IMR-90 (cell line): ENCODE results near the gene FBN1. TPM values are rescaled to one million over a fixed set of nuclear protein-coding genes. Genes with fewer than 3 reads are reported as not detected.

Source experiments
- ATAC-seq: fragments of 200-7000 bp; cut with Tn5 transposase; 2 replicates; pipeline ENCODE4 v1.9.1; 2020; ENCODE audit warnings: low read depth, mild to moderate bottlenecking, moderate library complexity
- BruUV-seq: library from RNA; stranded (reverse); fragments of 400-500 nt; replicated peaks from 2 replicates; lab custom pipeline; 2021; lab: Mats Ljungman, UMichigan
- CTCF ChIA-PET: fragments of 300-600 bp; formaldehyde crosslinking; extraction: SDS; loops from one replicate; lab custom pipeline; 2021; ENCODE audit warnings: antibody characterized with exemption; lab: Yijun Ruan, JAX
- POLR2A ChIA-PET: fragments of 300-600 bp; sonication (Branson Sonifier 250); formaldehyde crosslinking; loops from one replicate; lab custom pipeline; 2022; ENCODE audit warnings: antibody characterized with exemption; ENCODE audit not compliant: unreplicated experiment; lab: Charles Lee
- DNase-seq: peaks from one replicate; pipeline ENCODE4 v3.0.0; 2013
- H2AFZ ChIP-seq: replicated peaks from 2 replicates; pipeline ENCODE3; 2013; ENCODE audit warnings: low read length, mild to moderate bottlenecking; ENCODE audit not compliant: poor library complexity
- H2AK5ac ChIP-seq: 2 replicates; pipeline ENCODE4 v1.6.1; 2013; ENCODE audit warnings: low read depth, low read length, inconsistent platforms
- H2AK9ac ChIP-seq: replicated peaks from 2 replicates; pipeline ENCODE3; 2013; ENCODE audit warnings: mild to moderate bottlenecking, low read depth, low read length, moderate library complexity; ENCODE audit not compliant: poor library complexity
- H2BK120ac ChIP-seq: 2 replicates; pipeline ENCODE4 v1.6.1; 2013; ENCODE audit warnings: low read depth, low read length, inconsistent platforms
- H2BK15ac ChIP-seq: 3 replicates; pipeline ENCODE4 v1.6.1; 2013; ENCODE audit warnings: low read depth, low read length, inconsistent platforms
- H2BK20ac ChIP-seq: 2 replicates; pipeline ENCODE4 v1.6.1; 2013; ENCODE audit warnings: low read depth, mild to moderate bottlenecking, inconsistent platforms, low read length, moderate library complexity
- H2BK5ac ChIP-seq: 2 replicates; pipeline ENCODE4 v1.6.1; 2013; ENCODE audit warnings: mild to moderate bottlenecking, low read depth, low read length, inconsistent platforms; ENCODE audit not compliant: poor library complexity, severe bottlenecking
- H3K14ac ChIP-seq: replicated peaks from 2 replicates; pipeline ENCODE4 v1.6.1; 2013; ENCODE audit warnings: low read depth, low read length, inconsistent platforms
- H3K18ac ChIP-seq: 2 replicates; pipeline ENCODE4 v1.6.1; 2013; ENCODE audit warnings: low read depth, low read length, control low read depth
- H3K23ac ChIP-seq: 2 replicates; pipeline ENCODE4 v1.6.1; 2013; ENCODE audit warnings: low read depth, low read length, inconsistent platforms
- H3K27ac ChIP-seq: 2 replicates; pipeline ENCODE4 v1.5.1; 2013; ENCODE audit warnings: mild to moderate bottlenecking, control low read depth, low read length; ENCODE audit not compliant: insufficient read depth
- H3K27me3 ChIP-seq: 2 replicates; pipeline ENCODE4 v1.6.1; 2013; ENCODE audit warnings: low read length; ENCODE audit not compliant: control insufficient read depth, insufficient read depth
- H3K36me3 ChIP-seq: 2 replicates; pipeline ENCODE4 v1.6.1; 2013; ENCODE audit warnings: low read length, mixed read lengths; ENCODE audit not compliant: control insufficient read depth, insufficient read depth
- H3K4ac ChIP-seq: 2 replicates; pipeline ENCODE4 v1.6.1; 2013; ENCODE audit warnings: low read depth, low read length, inconsistent platforms
- H3K4me1 ChIP-seq: 2 replicates; pipeline ENCODE4 v1.6.1; 2013; ENCODE audit warnings: low read length, mixed read lengths; ENCODE audit not compliant: control insufficient read depth, insufficient read depth
- H3K4me2 ChIP-seq: 2 replicates; pipeline ENCODE4 v1.6.1; 2013; ENCODE audit warnings: low read depth, mild to moderate bottlenecking, control low read depth, low read length, moderate library complexity
- H3K4me3 ChIP-seq: 2 replicates; pipeline ENCODE4 v1.5.1; 2013; ENCODE audit warnings: low read depth, mild to moderate bottlenecking, control low read depth, low read length, moderate library complexity; ENCODE audit not compliant: insufficient read depth
- H3K56ac ChIP-seq: 2 replicates; pipeline ENCODE4 v1.6.1; 2013; ENCODE audit warnings: low read length, inconsistent platforms; ENCODE audit not compliant: insufficient read depth; ENCODE audit errors: extremely low read depth
- H3K79me1 ChIP-seq, 2 experiments: 2 replicates each; pipeline ENCODE4 v1.6.1; 2013; ENCODE audit warnings: low read length in 2 of 2, inconsistent platforms in 1 of 2, low read depth in 1 of 2
- H3K9ac ChIP-seq: 2 replicates; pipeline ENCODE4 v1.6.1; 2013; ENCODE audit warnings: low read depth, low read length, control low read depth
- H3K9me1 ChIP-seq: 2 replicates; pipeline ENCODE4 v1.6.1; 2013; ENCODE audit warnings: low read length, inconsistent platforms; ENCODE audit not compliant: insufficient read depth
- H3K9me3 ChIP-seq: 2 replicates; pipeline ENCODE4 v1.6.1; 2013; ENCODE audit warnings: low read length; ENCODE audit not compliant: control insufficient read depth, insufficient read depth
- H4K20me1 ChIP-seq: 2 replicates; pipeline ENCODE4 v1.6.1; 2013; ENCODE audit warnings: low read length, inconsistent platforms; ENCODE audit not compliant: insufficient read depth
- H4K5ac ChIP-seq: 2 replicates; pipeline ENCODE4 v1.6.1; 2013; ENCODE audit warnings: mild to moderate bottlenecking, low read depth, low read length, control low read depth
- H4K8ac ChIP-seq, 2 experiments: 2 replicates each; pipeline ENCODE4 v1.6.1; 2013; ENCODE audit warnings: low read depth in 2 of 2, low read length in 2 of 2, control low read depth in 1 of 2, inconsistent platforms in 1 of 2
- H4K91ac ChIP-seq: 2 replicates; pipeline ENCODE4 v1.6.1; 2013; ENCODE audit warnings: low read depth, low read length, inconsistent platforms; ENCODE audit not compliant: insufficient read depth
- BHLHE40 ChIP-seq: fragments of 150-350 bp; IDR thresholded peaks from 2 replicates; pipeline ENCODE4 v1.6.1; 2016; ENCODE audit warnings: mild to moderate bottlenecking, low read depth, low read length
- CEBPB ChIP-seq: IDR thresholded peaks from 2 replicates; pipeline ENCODE4 v1.6.1; 2012; ENCODE audit warnings: low read depth, low read length, improper control_type of control experiment
- CHD1 ChIP-seq: IDR thresholded peaks from 2 replicates; pipeline ENCODE4 v1.6.1; 2012; ENCODE audit warnings: low read depth, low read length, improper control_type of control experiment
- ELK1 ChIP-seq: fragments of 150-350 bp; IDR thresholded peaks from 2 replicates; pipeline ENCODE4 v1.6.1; 2016; ENCODE audit warnings: low read depth, mild to moderate bottlenecking, low read length, moderate library complexity, borderline replicate concordance
- FOS ChIP-seq: fragments of 150-350 bp; IDR thresholded peaks from 2 replicates; pipeline ENCODE4 v1.6.1; 2016; ENCODE audit warnings: low read depth, low read length
- MAFK ChIP-seq: IDR thresholded peaks from 2 replicates; pipeline ENCODE4 v1.6.1; 2012; ENCODE audit warnings: low read depth, low read length, improper control_type of control experiment
- MAZ ChIP-seq: IDR thresholded peaks from 2 replicates; pipeline ENCODE4 v1.6.1; 2012; ENCODE audit warnings: low read depth, mild to moderate bottlenecking, low read length, improper control_type of control experiment, moderate library complexity, borderline replicate concordance
- MXI1 ChIP-seq: IDR thresholded peaks from 2 replicates; pipeline ENCODE4 v1.6.1; 2012; ENCODE audit warnings: low read depth, mild to moderate bottlenecking, low read length, moderate library complexity, borderline replicate concordance
- NFE2L2 ChIP-seq: fragments of 150-350 bp; IDR thresholded peaks from 2 replicates; pipeline ENCODE4 v1.6.1; 2016; ENCODE audit warnings: low read depth, mild to moderate bottlenecking, low read length
- POLR2A ChIP-seq: IDR thresholded peaks from 2 replicates; pipeline ENCODE4 v1.6.1; 2012; ENCODE audit warnings: mild to moderate bottlenecking, low read depth, low read length
- RAD21 ChIP-seq: IDR thresholded peaks from 2 replicates; pipeline ENCODE4 v1.6.1; 2012; ENCODE audit warnings: low read length, improper control_type of control experiment
- RCOR1 ChIP-seq: IDR thresholded peaks from 2 replicates; pipeline ENCODE4 v1.6.1; 2012; ENCODE audit warnings: mild to moderate bottlenecking, low read length, improper control_type of control experiment; ENCODE audit not compliant: insufficient replicate concordance
- RFX5 ChIP-seq: IDR thresholded peaks from 2 replicates; pipeline ENCODE4 v1.8.0; 2012; ENCODE audit warnings: low read depth, mild to moderate bottlenecking, low read length, moderate library complexity
- SMC3 ChIP-seq: fragments of 150-350 bp; IDR thresholded peaks from 2 replicates; pipeline ENCODE4 v1.6.1; 2016; ENCODE audit warnings: low read depth, mild to moderate bottlenecking, antibody characterized with exemption, low read length, moderate library complexity
- WGBS, 2 experiments: methylation state at CpG; one replicate each; pipeline versions ENCODE4 v1.1.5 to v1.1.7; 2013; ENCODE audit warnings: missing lambda C conversion rate in 2 of 2; ENCODE audit not compliant: insufficient read length in 1 of 2; ENCODE audit errors: extremely low coverage in 2 of 2; 5-methylcytosine and 5-hydroxymethylcytosine counted together
- dilution Hi-C: fragments of 300-500 bp; cut with HindIII; formaldehyde crosslinking; loops from one replicate; pipeline ENCODE4 v1.14.3; 2018; ENCODE audit warnings: low sequenced_read_pairs; ENCODE audit not compliant: unreplicated experiment
- in situ Hi-C: fragments of 300-500 bp; cut with MboI; formaldehyde crosslinking; loops from 3 replicates; pipeline ENCODE4 v1.14.3; 2019; ENCODE audit warnings: low sequenced_read_pairs, inconsistent platforms, mixed read lengths
- intact Hi-C: fragments of 100-400 bp; cut with micrococcal nuclease; formaldehyde crosslinking; loops from 2 replicates; pipeline ENCODE4 v1.10.0; 2022
- polyA plus RNA-seq, 3 experiments: library from polyadenylated mRNA; depleted of rRNA; stranded (reverse); fragments of >200 nt; gene quantifications; 2 replicates each; pipeline ENCODE4 v1.2.3, GENCODE V29; 2012; ENCODE audit warnings: low replicate concordance in 1 of 3
- total RNA-seq: library from RNA; depleted of rRNA; stranded (reverse); fragments of >200 nt; gene quantifications from 2 replicates; pipeline ENCODE4 v1.2.3, GENCODE V29; 2012
- TF ChIP-seq, protein P1 (sequence below): fragments of 150-350 bp; IDR thresholded peaks from 2 replicates; pipeline ENCODE4 v1.6.1; 2017; ENCODE audit warnings: mild to moderate bottlenecking, antibody characterized with exemption, low read length, low read depth
- TF ChIP-seq, protein P2 (sequence below): conservative IDR thresholded peaks from 2 replicates; pipeline ENCODE4 v1.5.1; 2012; ENCODE audit warnings: mild to moderate bottlenecking, low read depth, low read length, improper control_type of control experiment

The FBN1 gene
- total and polyA plus RNA-seq, 2 of the 4 experiments (the other 2 are of a cell fraction): 134 to 283 TPM

GRCh38 chr15:48607846-48608245, 37.7 kb downstream of the FBN1 start:
- Histone ChIP-seq H3K9me3 (no peaks in the 10 kb centered on the region), H2BK120ac (no peak overlapping the region), H3K23ac (no peak overlapping the region), H3K27ac (no peak overlapping the region), H3K79me1 (peaks cover 38 to 84% of the 10 kb centered on the region in 2 experiments), H3K9ac (no peak overlapping the region), H3K18ac (no peak overlapping the region), H4K8ac (no peak overlapping the region), H2AFZ (no peak overlapping the region), H2BK5ac (no peak overlapping the region), H3K56ac (no peak overlapping the region), H4K20me1 (no peaks in the 10 kb centered on the region), H3K14ac (no peak overlapping the region), H3K27me3 (no peaks in the 10 kb centered on the region), H3K4me3 (no peak overlapping the region), H3K4ac (no peak overlapping the region), H3K36me3 (peaks cover 27% of the 10 kb centered on the region), H3K4me1 (peaks cover 17% of the 10 kb centered on the region), H2BK20ac (no peak overlapping the region), H2AK5ac (no peak overlapping the region), H3K9me1 (peaks cover 24% of the 10 kb centered on the region), H2AK9ac (no peak overlapping the region), H2BK15ac (no peak overlapping the region), H4K5ac (no peak overlapping the region), H3K4me2 (no peak overlapping the region), H4K91ac (no peak overlapping the region)
- in situ Hi-C loops (no loop called here), intact Hi-C loops (no loop called here), dilution Hi-C loops (no loop called here)
- WGBS, 2 experiments: 100% methylated on average over 3 of the region's 3 CpGs; no CpG with 5 or more reads in 1 of the 2 experiments
- ATAC-seq (no peak), DNase-seq (no peak)
- CTCF ChIA-PET: no interaction called here
- POLR2A ChIA-PET: no interaction called here
- TF ChIP-seq MXI1 (no peak), CHD1 (no peak), FOS (no peak), RFX5 (no peak), ELK1 (no peak), MAZ (no peak), SMC3 (no peak), NFE2L2 (no peak), POLR2A (no peak), BHLHE40 (no peak), MAFK (no peak), RCOR1 (no peak), RAD21 (no peak), CEBPB (no peak)
- TF ChIP-seq, protein P1, sequence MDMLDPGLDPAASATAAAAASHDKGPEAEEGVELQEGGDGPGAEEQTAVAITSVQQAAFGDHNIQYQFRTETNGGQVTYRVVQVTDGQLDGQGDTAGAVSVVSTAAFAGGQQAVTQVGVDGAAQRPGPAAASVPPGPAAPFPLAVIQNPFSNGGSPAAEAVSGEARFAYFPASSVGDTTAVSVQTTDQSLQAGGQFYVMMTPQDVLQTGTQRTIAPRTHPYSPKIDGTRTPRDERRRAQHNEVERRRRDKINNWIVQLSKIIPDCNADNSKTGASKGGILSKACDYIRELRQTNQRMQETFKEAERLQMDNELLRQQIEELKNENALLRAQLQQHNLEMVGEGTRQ: no peak
- TF ChIP-seq, protein P2, sequence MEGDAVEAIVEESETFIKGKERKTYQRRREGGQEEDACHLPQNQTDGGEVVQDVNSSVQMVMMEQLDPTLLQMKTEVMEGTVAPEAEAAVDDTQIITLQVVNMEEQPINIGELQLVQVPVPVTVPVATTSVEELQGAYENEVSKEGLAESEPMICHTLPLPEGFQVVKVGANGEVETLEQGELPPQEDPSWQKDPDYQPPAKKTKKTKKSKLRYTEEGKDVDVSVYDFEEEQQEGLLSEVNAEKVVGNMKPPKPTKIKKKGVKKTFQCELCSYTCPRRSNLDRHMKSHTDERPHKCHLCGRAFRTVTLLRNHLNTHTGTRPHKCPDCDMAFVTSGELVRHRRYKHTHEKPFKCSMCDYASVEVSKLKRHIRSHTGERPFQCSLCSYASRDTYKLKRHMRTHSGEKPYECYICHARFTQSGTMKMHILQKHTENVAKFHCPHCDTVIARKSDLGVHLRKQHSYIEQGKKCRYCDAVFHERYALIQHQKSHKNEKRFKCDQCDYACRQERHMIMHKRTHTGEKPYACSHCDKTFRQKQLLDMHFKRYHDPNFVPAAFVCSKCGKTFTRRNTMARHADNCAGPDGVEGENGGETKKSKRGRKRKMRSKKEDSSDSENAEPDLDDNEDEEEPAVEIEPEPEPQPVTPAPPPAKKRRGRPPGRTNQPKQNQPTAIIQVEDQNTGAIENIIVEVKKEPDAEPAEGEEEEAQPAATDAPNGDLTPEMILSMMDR: no peak
- BruUV-seq: no TSS peak
